Epithelial cell of proximal tubule (primary cell): ENCODE data around the gene CCNF. TPM values are rescaled to one million over a fixed set of nuclear protein-coding genes. Genes with fewer than 3 reads are reported as not detected.

Experiments
- DNase-seq: peaks from one replicate; pipeline ENCODE4 v3.0.0-alpha.2; 2011; ENCODE audit warnings: low read depth
- H3K4me3 ChIP-seq: 2 replicates; pipeline ENCODE4 v1.5.1; 2011; ENCODE audit warnings: low read depth, mild to moderate bottlenecking, low read length
- total RNA-seq: library from RNA; depleted of rRNA; stranded (reverse); fragments of >200 nt; gene quantifications from 2 replicates; pipeline ENCODE4 v1.2.3, GENCODE V29; 2015
- TF ChIP-seq, protein P1 (sequence below): conservative IDR thresholded peaks from 2 replicates; pipeline ENCODE4 v1.5.1; 2012; ENCODE audit warnings: low read depth, mild to moderate bottlenecking, low read length

The CCNF gene
- total RNA-seq, 1 donor from 2014 or later = 47.5 TPM

DNA sequence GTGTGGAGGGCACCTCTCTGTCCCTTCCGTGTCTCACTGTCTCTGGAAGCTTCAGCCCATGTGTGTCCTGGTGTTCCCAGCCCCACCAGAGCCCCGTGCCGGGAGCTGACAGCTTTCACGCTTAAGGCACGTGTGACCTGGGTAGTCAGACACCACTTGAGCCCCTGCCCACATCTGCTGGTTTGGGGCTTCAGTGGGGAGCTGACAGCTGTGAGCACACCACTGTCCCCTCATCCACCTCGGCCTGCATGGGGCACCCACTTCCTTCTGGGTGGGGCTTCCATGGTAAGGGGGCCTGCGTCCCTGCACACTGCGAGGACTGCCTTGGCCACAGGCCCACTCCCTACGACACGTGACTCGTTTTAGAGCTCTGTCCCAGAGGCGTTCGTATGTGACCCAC lies 28.0 kb downstream of the CCNF start:
- no peak for DNase-seq
- TF ChIP-seq, protein P1, sequence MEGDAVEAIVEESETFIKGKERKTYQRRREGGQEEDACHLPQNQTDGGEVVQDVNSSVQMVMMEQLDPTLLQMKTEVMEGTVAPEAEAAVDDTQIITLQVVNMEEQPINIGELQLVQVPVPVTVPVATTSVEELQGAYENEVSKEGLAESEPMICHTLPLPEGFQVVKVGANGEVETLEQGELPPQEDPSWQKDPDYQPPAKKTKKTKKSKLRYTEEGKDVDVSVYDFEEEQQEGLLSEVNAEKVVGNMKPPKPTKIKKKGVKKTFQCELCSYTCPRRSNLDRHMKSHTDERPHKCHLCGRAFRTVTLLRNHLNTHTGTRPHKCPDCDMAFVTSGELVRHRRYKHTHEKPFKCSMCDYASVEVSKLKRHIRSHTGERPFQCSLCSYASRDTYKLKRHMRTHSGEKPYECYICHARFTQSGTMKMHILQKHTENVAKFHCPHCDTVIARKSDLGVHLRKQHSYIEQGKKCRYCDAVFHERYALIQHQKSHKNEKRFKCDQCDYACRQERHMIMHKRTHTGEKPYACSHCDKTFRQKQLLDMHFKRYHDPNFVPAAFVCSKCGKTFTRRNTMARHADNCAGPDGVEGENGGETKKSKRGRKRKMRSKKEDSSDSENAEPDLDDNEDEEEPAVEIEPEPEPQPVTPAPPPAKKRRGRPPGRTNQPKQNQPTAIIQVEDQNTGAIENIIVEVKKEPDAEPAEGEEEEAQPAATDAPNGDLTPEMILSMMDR = no peak
- no peak overlapping the region for H3K4me3 ChIP-seq

DNA sequence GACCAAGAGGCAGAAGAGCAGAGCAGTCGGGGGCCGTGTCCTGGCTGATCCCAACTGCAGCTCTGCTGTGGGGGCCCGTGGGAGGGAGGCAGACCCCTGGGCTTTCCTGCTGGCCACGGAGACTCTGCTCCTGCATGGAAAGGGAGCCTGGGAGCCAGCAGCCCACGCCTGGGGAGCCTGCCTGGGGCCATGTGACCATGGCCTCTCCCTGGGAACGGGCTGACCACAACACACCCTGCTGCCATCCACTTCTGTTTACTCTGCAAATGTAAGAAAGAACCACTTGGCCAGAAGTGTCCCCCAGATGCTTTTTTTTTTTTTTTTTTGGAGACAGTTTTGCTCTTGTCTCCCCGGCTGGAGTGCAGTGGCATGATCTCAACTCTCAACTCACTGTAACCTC lies 28.7 kb downstream of the CCNF start:
- no peak overlapping the region for H3K4me3 ChIP-seq
- TF ChIP-seq, protein P1 = no peak

DNA sequence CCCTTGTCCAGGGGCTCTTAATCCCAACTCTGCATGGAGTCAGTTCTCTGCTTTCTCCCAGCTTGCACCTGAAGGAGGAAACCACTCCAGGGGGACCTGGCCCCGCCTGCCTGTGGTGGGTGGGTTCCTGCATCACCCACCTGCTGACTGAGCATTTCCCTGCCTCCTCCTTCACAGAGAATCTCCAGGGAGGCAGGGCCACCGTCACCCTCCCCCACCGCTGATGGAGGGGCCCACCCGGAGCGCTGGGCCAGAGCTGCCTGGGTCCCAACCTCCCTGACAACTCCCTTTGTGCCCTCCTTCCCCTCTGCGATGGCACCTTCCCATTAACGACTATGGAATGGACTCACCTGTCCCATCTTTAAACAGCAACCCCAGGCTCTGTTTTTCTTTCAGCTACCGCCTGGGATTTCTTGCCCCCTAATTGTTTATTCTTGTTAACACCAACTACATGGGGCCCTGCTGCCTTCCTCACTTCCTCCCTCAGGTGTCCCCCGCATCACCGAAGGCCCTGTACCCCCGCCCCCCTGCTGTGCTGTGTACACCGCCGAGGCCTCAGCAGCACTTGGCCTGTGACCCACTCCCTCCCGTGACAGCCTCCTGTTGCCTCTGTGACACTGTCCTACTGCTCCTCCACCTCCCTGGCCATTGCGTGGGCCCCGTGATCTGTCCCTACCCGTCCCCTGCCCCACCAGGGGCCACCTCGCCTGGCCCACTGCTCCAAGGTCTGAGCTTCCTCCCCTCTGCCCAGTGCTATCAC lies 29.8 kb downstream of the CCNF start:
- H3K4me3 ChIP-seq = peak overlapping the region; percentile 74
- TF ChIP-seq, protein P1 = no peak
- no peak for DNase-seq

More for the DNA sequence above, 28.7 kb downstream of the CCNF start:
- no peak for DNase-seq

DNA sequence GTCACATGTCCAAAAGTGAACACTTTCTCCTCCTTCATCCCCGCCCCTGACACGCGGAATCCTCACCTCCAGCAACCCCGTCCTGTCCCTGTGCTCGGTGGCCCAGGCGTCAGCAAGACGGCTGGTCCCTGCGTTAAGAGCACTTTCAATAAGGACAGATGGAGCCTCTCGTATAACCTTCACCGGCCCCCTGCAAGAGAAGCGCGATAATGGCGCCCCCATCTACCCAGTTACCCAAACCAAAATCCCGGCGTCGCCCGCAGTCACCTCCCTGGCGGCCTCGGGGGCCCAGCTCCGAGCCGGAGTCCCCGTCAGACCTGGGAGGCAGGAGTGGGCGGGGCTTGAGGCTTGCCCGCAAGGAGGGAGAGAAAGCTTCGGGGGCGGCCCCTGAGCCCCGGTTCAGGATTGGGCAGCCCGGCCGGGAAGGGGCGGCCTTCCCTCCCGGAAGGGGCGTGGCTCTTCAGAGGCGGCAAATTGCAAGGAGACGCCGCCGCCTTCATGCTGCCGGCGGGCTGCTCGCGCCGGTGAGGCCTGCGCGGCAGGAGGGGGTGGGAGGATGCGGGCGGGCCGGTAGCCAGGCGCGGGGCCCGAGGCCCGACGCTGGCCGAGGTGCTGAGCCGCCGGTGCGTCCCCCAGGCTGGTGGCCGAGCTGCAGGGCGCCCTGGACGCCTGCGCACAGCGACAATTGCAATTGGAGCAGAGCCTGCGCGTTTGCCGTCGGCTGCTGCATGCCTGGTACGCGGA lies 30.6 kb downstream of the CCNF start, which contains the start of gene TEDC2:
TEDC2 (plus strand) TSS at position 463 of the 744 bp plus-strand sequence; CDS start at position 499, 36 bp downstream.
- no peak for DNase-seq
- TF ChIP-seq, protein P1 = no peak
- H3K4me3 ChIP-seq = peak within 1 kb of the TSS; percentile 74

DNA sequence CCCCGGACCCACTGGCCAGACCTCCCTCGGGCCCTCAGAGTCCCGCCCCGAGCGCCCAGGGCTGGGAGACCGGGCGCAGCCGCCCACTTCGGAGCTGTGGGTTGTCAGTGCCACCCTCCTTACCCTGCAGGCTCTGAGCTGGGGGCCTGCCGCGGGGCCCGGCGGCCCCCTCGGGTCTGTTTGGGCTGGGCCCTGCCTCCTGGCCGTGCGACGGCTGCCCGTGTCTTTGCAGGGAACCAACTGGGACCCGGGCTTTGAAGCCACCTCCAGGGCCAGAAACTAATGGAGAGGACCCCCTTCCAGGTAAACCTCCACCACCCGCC lies 31.1 kb downstream of the CCNF start:
- H3K4me3 ChIP-seq = peak overlapping the region; percentile 74
- no peak for DNase-seq
- TF ChIP-seq, protein P1 = no peak

DNA sequence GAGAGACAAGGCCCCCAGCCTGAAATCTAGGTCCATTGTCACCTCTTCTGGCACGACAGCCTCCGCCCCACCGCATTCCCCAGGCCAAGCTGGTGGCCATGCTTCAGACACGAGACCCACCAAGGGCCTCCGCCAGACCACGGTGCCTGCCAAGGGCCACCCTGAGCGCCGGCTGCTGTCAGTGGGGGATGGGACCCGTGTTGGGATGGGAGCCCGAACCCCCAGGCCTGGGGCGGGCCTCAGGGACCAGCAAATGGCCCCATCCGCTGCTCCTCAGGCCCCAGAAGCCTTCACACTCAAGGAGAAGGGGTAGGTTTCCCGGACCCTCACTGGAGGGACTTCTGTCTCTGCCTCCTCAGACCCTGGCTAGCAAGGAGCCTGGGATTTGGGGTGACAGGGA lies 31.7 kb downstream of the CCNF start:
- H3K4me3 ChIP-seq = peak overlapping the region; percentile 74
- TF ChIP-seq, protein P1 = no peak

More for the DNA sequence above, 31.7 kb downstream of the CCNF start:
- DNase-seq = no peak
